GM12865 (cell line): Measurements from ENCODE around the gene OPCML.

Source experiments
- DNase-seq: peaks from one replicate; pipeline ENCODE4 v3.0.0; 2010; ENCODE audit warnings: low read depth
- H3K4me3 ChIP-seq: 2 replicates; pipeline ENCODE4 v1.5.1; 2011; ENCODE audit warnings: mild to moderate bottlenecking, low read depth, low read length, control low read depth
- CTCF ChIP-seq: IDR thresholded peaks from 2 replicates; pipeline ENCODE4 v1.5.1; 2011; ENCODE audit warnings: low read length, control low read depth, low read depth, inconsistent platforms; ENCODE audit not compliant: insufficient read depth; ENCODE audit errors: missing control alignments

The OPCML gene

GRCh38 chr11:133467686-133468085, 64.6 kb downstream of the OPCML start:
- H3K4me3 ChIP-seq = no peak overlapping the region
- TF ChIP-seq CTCF = no peak
- no peak for DNase-seq

GRCh38 chr11:133443206-133443747, 89.0 kb downstream of the OPCML start:
- no peak for DNase-seq
- H3K4me3 ChIP-seq = no peak overlapping the region
- no peak for TF ChIP-seq CTCF

- H3K4me3 ChIP-seq = no peak overlapping the region
- no peak for TF ChIP-seq CTCF
- DNase-seq = no peak
These were observed 90.2 kb downstream of the OPCML start for GRCh38 chr11:133441964-133442660.

GRCh38 chr11:133425992-133426391, 106.3 kb downstream of the OPCML start:
- no peak for TF ChIP-seq CTCF
- no peak for DNase-seq
- no peak overlapping the region for H3K4me3 ChIP-seq

GRCh38 chr11:133425245-133425644, 107.1 kb downstream of the OPCML start:
- no peak overlapping the region for H3K4me3 ChIP-seq
- TF ChIP-seq CTCF = no peak
- no peak for DNase-seq

- DNase-seq = no peak
- no peak for TF ChIP-seq CTCF
- H3K4me3 ChIP-seq = no peak overlapping the region
These were observed 114.1 kb downstream of the OPCML start for GRCh38 chr11:133418218-133418617.

- TF ChIP-seq CTCF = no peak
- H3K4me3 ChIP-seq = no peak overlapping the region
These were observed 117.8 kb downstream of the OPCML start for GRCh38 chr11:133414506-133414905.

More at GRCh38 chr11:133414506-133414905, 117.8 kb downstream of the OPCML start:
- no peak for DNase-seq
